Motor neuron (in vitro differentiated cells): Measurements from ENCODE around the gene ABHD8. TPM values are rescaled to one million over a fixed set of nuclear protein-coding genes. Genes with fewer than 3 reads are reported as not detected.

Experiments
- ATAC-seq, 8 experiments: fragments of 200-7000 bp; cut with Tn5 transposase; replicated peaks in 6 of 8; 2 replicates each; pipeline ENCODE4 v1.8.0; 2021; ENCODE audit warnings: mild to moderate bottlenecking in 8 of 8, moderate library complexity in 8 of 8
- H3K27ac ChIP-seq, 2 donors: fragments of 250-450 bp; sonication (Bioruptor Pico); 2 replicates each; pipeline ENCODE4 v1.9.0; 2021; ENCODE audit warnings: antibody characterized with exemption in 2 of 2, mild to moderate bottlenecking in 2 of 2, moderate library complexity in 1 of 2
- H3K4me1 ChIP-seq, 2 donors: fragments of 250-450 bp; sonication (Bioruptor Pico); replicated peaks in 1 of 2; 2 replicates each; pipeline ENCODE4 v1.6.1; 2021; ENCODE audit warnings: antibody characterized with exemption in 2 of 2, mild to moderate bottlenecking in 2 of 2, moderate library complexity in 1 of 2
- H3K4me3 ChIP-seq, 5 donors: fragments of 250-450 bp; sonication (Bioruptor Pico); 2 replicates each; pipeline ENCODE4 v1.9.0; 2021; ENCODE audit warnings: antibody characterized with exemption in 5 of 5, mild to moderate bottlenecking in 5 of 5, moderate library complexity in 4 of 5
- WGBS, 10 experiments: fragments of 450-650 bp; shearing (Covaris generic); methylation state at CpG; one replicate each; pipeline ENCODE4 v1.0.0; 2022; 5-methylcytosine and 5-hydroxymethylcytosine counted together
- in situ Hi-C, 9 experiments: fragments of 400-800 bp; cut with MboI; loops; one replicate each; pipeline ENCODE4 v1.15.0; 2021; ENCODE audit warnings: low sequenced_read_pairs in 9 of 9, low pct_unique_long_range_greater_than_20kb in 2 of 9; ENCODE audit not compliant: unreplicated experiment in 9 of 9
- total RNA-seq, 8 experiments: library from RNA; unstranded; fragments of 300-600 nt; gene quantifications; 2 replicates each; pipeline versions ENCODE4 v1.2.3 to v1.2.4, GENCODE V29; 2022

Gene ABHD8
- total RNA-seq, 8 experiments from 2014 or later, result 6.2 to 16.2 (median 8.2) TPM

DNA sequence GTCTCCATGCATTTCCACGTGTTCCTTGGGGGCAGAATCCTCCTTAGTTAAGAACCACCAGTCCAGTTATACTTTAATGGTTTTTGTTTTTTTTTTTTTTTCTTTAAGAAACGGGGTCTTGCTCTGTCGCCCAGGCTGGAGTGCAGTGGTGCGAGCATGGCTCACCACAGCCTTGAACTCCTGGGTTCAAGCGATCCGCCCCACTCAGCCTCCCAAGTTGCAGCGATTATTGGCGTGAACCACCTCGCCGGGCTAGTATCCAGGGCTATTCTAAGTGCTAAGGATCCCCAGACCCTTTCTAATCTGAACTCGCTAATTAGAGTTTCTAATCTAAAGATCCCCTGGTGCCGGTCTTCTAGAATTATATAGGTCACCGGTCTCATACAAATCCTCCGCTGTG is 9.6 kb downstream of the ABHD8 start:
- in situ Hi-C loops, result loop anchor here in 5 of 9 experiments (25.0 kb wide), 1 partner anchor 231 kb away; no protein-coding TSS in a partner anchor
- Histone ChIP-seq H3K4me3 (no peak overlapping the region), H3K27ac (no peak overlapping the region), H3K4me1 (peaks cover 0 to 3% of the 10 kb centered on the region in 2 donors)
- ATAC-seq, result no peak
- 60 to 100% (median 100%) methylated on average over 1 to 10 of the region's 14 CpGs; no CpG with 5 or more reads in 1 of the 10 experiments for WGBS, 10 experiments

DNA sequence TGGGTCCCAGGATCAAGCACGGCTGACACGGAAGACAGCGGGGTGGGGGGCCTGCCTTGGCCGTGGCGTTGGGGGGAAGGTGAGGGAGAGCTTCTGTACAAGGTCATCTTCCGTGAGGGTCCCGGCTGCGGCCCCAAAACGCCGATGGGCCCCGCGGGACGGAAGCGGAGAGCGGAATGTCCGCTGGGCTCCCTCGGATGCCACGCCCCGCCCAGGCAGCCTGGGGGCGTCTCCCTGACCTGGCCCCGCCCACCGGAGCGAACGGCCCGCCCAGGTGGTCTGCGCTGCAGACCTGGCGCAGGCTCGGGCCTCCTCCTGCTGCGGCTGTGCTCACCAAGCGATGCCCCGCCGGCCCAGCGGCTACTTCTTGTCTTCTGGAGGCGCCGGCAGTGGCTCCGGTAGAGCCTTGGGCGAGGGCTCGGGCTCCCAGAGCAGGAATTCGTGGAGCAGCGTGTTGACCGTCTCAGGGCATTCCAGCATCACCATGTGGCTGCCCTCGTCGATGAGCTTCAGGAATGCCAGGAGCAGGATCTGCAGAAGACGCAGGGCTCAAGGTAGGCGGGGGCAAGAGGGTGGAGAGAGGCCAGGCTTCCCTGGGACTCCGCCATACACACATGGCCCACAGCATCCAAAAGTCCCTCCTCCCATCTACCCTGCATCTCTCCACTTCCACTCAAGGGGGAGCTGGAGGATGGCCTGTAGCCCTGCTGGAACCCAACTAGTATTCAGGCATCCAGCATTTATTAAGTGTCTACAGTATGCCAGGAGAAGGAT is 10.7 kb downstream of the ABHD8 start:
- peaks cover 0 to 3% of the 10 kb centered on the region in 2 donors for H3K4me1 ChIP-seq
- WGBS, 10 experiments, result 0 to 30% (median 8%) methylated on average over 1 to 16 of the region's 46 CpGs; no CpG with 5 or more reads in 5 of the 10 experiments
- H3K4me3 ChIP-seq, result peak overlapping the region; percentile 10 to 36 (median 35)
- peak; percentile 88 to 97 (median 92) for ATAC-seq
- H3K27ac ChIP-seq, result peak overlapping the region; percentile 35 to 50
- in situ Hi-C loops, result loop anchor here in 5 of 9 experiments (25.0 kb wide), 1 partner anchor 230 kb away; no protein-coding TSS in a partner anchor

DNA sequence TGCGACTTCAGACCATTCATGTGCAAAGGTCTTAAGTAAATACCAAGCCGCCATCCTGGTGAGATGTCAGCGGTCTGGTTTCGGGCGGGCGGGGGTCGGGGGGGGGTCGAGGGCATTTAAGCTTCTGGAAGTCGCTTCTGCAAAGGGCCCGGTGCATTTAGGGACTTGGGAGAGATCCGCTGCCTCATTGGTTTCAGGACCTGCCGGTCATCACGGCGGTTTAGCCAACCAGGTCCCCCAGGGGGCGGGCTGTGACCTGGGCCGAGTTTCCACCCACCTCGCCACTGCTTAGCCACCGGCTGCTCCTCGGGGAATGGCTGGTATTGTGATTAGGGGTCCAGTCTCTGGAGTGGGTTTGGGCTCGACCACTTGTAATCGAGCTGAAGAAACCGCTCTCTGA is 13.7 kb downstream of the ABHD8 start:
- 0 to 41% (median 33%) methylated on average over 1 to 5 of the region's 22 CpGs; no CpG with 5 or more reads in 5 of the 10 experiments for WGBS, 10 experiments
- Histone ChIP-seq H3K27ac (no peak overlapping the region), H3K4me1 (peaks cover 0 to 3% of the 10 kb centered on the region in 2 donors), H3K4me3 (no peak overlapping the region)
- in situ Hi-C loops, result loop anchor here in 8 of 9 experiments (10.0 to 25.0 kb wide), 3 partner anchors 215 to 227 kb away; partner anchors contain the start of genes HAUS8 (in 1 of the 8) and MYO9B (in 1 of the 8)
- ATAC-seq, result peak in 5 of 8 experiments; percentile 9 to 40 (median 27)

DNA sequence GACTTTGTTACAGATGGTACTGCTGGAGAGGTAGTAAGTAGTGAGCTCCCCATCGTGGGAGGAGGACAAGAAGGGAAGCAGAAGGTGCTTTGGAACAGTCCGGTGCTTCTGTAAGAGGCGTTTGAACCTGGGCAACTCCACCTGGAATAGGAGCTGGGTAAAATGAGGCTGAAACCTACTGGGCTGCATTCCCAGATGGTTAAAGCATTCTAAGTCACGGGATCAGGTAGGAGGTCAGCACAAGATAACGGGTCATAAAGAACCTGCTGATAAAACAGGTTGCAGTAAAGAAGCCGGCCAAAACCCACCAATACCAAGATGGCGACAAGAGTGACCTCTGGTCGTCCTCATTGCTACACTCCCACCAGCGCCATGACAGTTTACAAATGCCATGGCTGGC is 16.5 kb downstream of the ABHD8 start:
- 33 to 100% (median 80%) methylated on average over 1 to 6 of the region's 9 CpGs; no CpG with 5 or more reads in 2 of the 10 experiments for WGBS, 10 experiments
- Histone ChIP-seq H3K27ac (no peak overlapping the region), H3K4me1 (peaks cover 0 to 11% of the 10 kb centered on the region in 2 donors), H3K4me3 (no peak overlapping the region)
- ATAC-seq, result no peak
- in situ Hi-C loops, result loop anchor here in 8 of 9 experiments (10.0 to 25.0 kb wide), 3 partner anchors 212 to 224 kb away; partner anchors contain the start of genes HAUS8 (in 1 of the 8) and MYO9B (in 1 of the 8)

DNA sequence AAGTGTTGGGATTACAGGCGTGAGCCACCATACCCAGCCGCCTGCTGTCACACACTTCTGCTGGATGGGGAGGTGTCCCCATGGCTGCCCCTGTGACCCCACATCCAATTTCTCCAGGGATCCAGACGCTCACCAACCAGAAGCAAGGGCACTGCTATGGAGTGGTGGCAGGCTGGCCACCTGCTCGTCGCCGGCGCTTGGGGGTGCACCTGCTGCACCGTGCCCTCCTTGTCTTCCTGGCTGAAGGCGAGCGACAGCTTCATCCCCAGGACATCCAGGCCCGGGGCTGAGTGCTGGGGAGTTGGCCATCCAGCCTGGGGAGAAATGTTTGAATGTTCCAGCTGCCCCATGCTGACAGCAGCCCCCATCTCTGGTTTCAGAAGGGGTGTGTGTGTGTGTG is 17.0 kb downstream of the ABHD8 start:
- 81 to 89% (median 86%) methylated on average over 1 to 5 of the region's 11 CpGs; no CpG with 5 or more reads in 7 of the 10 experiments for WGBS, 10 experiments
- no peak for ATAC-seq
- Histone ChIP-seq H3K4me3 (no peak overlapping the region), H3K27ac (no peak overlapping the region), H3K4me1 (peaks cover 0 to 14% of the 10 kb centered on the region in 2 donors)
- in situ Hi-C loops, result loop anchor here in 8 of 9 experiments (10.0 to 25.0 kb wide), 3 partner anchors 211 to 224 kb away; partner anchors contain the start of genes HAUS8 (in 1 of the 8) and MYO9B (in 1 of the 8)

DNA sequence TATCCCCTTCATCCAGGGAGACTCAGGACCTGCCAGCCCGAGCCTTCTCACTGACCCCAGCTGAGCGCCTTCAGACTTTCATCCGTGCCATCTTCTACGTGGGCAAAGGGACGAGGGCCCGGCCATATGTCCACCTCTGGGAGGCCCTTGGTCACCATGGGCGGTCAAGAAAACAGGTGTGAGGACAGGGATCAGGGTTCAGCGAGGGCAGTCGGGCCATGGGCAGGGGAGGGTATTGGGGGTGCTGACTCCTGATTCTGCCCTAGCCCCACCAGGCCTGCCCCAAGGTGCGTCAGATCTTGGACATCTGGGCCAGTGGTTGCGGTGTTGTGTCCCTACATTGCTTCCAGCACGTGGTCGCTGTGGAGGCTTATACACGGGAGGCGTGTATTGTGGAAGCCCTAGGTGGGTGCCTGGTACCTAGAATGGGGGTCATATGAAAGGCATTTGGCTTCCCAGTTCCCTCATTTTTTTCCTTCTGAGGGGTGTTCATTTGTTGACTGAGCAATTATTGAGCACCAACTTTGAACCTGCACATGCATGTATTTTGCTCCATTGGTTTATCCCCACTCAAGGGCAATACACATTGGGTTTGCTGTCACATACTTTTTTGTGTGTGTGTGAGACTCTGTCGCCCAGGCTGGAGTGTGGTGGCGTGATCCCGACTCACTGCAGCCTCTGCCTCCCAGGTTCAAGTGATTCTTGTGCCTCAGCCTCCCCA is 17.6 kb downstream of the ABHD8 start:
- no peak for ATAC-seq
- peaks cover 0 to 14% of the 10 kb centered on the region in 2 donors for H3K4me1 ChIP-seq
- in situ Hi-C loops, result loop anchor here in 8 of 9 experiments (10.0 to 25.0 kb wide), 3 partner anchors 211 to 223 kb away; partner anchors contain the start of genes HAUS8 (in 1 of the 8) and MYO9B (in 1 of the 8)
- 0 to 100% (median 87%) methylated on average over 1 to 10 of the region's 18 CpGs; no CpG with 5 or more reads in 2 of the 10 experiments for WGBS, 10 experiments
- no peak overlapping the region for H3K4me3 ChIP-seq
- no peak overlapping the region for H3K27ac ChIP-seq

DNA sequence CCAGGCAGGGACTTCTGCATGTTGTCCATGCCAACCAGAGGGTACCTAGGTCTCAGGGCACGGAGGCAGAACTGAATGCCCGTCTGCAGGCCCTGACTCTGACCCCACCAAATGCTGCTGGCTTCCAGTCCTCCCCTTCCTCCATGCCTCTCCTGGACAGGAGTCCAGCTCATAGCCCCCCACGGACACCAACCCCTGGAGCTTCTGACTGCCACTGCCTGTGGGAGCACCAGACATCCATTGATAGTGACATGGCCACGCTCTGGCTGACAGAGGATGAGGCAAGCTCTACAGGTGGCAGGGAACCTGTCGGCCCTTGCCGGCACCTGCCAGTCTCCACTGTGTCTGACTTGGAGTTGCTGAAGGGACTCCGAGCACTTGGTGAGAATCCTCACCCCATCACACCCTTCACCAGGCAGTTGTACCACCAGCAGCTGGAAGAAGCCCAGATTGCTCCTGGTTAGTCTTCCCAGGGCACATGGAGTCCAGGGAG is 19.7 kb downstream of the ABHD8 start:
- ATAC-seq, result no peak
- Histone ChIP-seq H3K4me3 (no peak overlapping the region), H3K4me1 (peaks cover 0 to 11% of the 10 kb centered on the region in 2 donors), H3K27ac (no peak overlapping the region)
- WGBS, 10 experiments, result 60 to 100% (median 87%) methylated on average over 1 to 4 of the region's 7 CpGs; no CpG with 5 or more reads in 5 of the 10 experiments
- in situ Hi-C loops, result loop anchor here in 8 of 9 experiments (10.0 to 25.0 kb wide), 3 partner anchors 209 to 221 kb away; partner anchors contain the start of genes HAUS8 (in 1 of the 8) and MYO9B (in 1 of the 8)

DNA sequence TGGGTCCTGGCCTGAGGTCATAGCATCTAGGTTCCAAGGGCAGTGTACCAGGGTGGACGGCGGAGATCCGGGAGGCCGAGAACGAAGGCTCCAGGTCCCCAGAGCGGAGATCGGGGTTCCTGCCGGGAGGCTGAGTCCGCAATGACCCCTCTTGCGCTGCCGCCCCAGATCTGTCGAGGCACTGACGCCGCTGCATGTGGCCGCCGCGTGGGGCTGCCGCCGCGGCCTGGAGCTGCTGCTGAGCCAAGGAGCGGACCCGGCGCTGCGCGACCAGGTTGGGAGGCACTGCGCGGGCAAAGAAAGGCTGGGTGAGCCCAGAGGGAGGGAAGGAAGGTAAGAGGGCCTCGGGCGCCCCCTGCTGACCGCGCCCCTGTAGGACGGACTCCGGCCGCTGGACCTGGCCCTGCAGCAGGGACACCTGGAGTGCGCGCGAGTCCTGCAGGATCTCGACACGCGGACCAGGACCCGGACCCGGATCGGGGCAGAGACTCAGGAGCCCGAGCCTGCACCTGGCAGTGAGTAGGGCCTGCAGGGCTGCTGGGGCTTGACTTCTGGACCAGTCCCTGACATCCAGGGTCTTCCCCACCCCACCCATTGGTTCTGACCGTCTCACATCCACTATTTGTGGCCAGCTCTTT is 20.6 kb downstream of the ABHD8 start:
- in situ Hi-C loops, result loop anchor here in 8 of 9 experiments (10.0 to 25.0 kb wide), 3 partner anchors 208 to 220 kb away; partner anchors contain the start of genes HAUS8 (in 1 of the 8) and MYO9B (in 1 of the 8)
- H3K4me3 ChIP-seq, result peak overlapping the region in 3 of 5 donors; percentile 10 to 20 (median 13)
- peaks cover 0 to 11% of the 10 kb centered on the region in 2 donors for H3K4me1 ChIP-seq
- ATAC-seq, result peak; percentile 92 to 96 (median 94)
- no peak overlapping the region for H3K27ac ChIP-seq
- WGBS, 10 experiments, result 0 to 100% (median 11%) methylated on average over 1 to 12 of the region's 45 CpGs; no CpG with 5 or more reads in 3 of the 10 experiments

DNA sequence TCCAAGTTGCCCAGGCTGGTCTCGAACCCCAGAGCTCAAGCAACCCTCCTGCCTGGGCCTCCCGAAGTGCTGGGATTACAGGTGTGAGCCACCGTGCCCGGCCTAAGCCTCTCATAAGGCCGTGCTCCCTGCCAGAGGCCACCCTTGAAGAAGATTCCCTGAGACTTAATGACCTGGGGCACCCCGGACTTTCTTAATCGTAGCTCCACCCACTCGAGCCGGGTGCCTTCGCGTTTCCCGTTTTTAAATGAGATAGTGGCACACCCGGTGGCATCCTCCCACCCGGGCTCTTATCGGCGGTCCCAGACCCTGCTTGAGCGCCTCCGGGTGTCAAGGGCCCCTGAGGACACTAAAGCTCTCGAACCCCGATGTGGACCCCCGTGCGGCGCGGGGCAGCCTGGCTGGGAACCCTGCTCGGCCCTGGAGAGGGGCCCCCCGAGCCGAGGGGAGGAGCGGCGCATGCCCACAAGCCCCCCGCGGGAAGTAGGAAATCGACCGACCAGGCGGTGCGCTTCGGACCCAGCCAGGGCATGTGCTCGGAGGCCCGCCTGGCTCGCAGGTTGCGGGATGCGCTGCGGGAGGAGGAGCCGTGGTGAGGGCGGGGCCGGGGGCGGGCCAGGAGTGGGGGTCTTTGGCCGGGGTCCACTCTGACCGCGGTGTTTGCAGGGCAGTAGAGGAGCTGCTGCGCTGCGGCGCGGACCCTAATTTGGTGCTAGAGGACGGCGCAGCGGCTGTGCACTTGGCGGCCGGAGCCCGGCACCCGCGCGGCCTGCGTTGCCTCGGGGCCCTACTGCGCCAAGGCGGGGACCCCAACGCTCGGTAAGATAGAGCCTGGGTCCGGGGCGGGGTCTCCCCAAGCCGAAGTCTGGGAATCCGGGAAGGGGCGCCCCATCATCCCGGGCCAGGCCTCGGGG is 21.6 kb downstream of the ABHD8 start, which contains the start of gene ANKLE1:
TSS of gene ANKLE1 (plus strand) at position 511 of the 914 bp plus-strand sequence. CDS start at position 531, 20 bp downstream.
- H3K27ac ChIP-seq, result no peak within 1 kb of the TSS
- peaks cover 0 to 11% of the 10 kb centered on the region in 2 donors for H3K4me1 ChIP-seq
- in situ Hi-C loops, result loop anchor here in 8 of 9 experiments (10.0 to 25.0 kb wide), 3 partner anchors 207 to 219 kb away; partner anchors contain the start of genes HAUS8 (in 1 of the 8) and MYO9B (in 1 of the 8)
- 10 to 80% (median 22%) methylated on average over 1 to 7 of the region's 75 CpGs; no CpG with 5 or more reads in 6 of the 10 experiments for WGBS, 10 experiments
- ATAC-seq, result peak; percentile 3 to 58 (median 38)
- H3K4me3 ChIP-seq, result peak within 1 kb of the TSS in 4 of 5 donors; percentile 13 to 20 (median 16)

DNA sequence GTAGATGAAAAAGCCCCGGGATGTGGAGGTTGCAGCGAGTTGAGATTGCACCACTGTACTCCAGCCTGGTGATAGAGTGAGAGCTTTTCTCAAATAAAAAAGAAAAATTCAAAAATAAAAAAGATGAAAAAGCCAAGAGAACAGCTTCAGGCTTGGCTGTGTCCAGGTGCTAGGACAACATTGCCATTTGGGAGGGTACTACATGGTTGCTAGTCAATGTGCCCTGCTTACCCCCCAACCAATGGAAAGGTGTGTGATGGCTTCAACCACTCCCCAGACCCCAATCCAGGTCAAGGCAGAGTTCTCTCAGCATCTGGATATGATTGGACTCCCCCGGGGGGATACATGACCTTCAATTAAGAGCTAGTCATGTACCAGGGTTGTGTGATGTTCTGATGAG is 23.8 kb downstream of the ABHD8 start:
- Histone ChIP-seq H3K4me1 (peaks cover 0 to 11% of the 10 kb centered on the region in 2 donors), H3K27ac (no peak overlapping the region), H3K4me3 (no peak overlapping the region)
- WGBS, 10 experiments, result 72 to 100% (median 94%) methylated on average over 1 to 3 of the region's 3 CpGs; no CpG with 5 or more reads in 3 of the 10 experiments
- in situ Hi-C loops, result loop anchor here in 5 of 9 experiments (25.0 kb wide), 1 partner anchor 217 kb away; no protein-coding TSS in a partner anchor
- no peak for ATAC-seq
